Vagina (tissue), 2 donors: ENCODE results near the gene RHCG.

Experiments used
- CTCF ChIP-seq, 3 experiments: fragments of 450-650 bp in 2 of 3; fragments of 200-600 bp in 1 of 3; sonication (generic) in 1 of 3; IDR thresholded peaks; one replicate each; pipeline ENCODE4 v1.5.1; 2017 to 2019; ENCODE audit warnings: antibody characterized with exemption in 3 of 3, mild to moderate bottlenecking in 2 of 3, moderate library complexity in 2 of 3
- POLR2A ChIP-seq, 2 donors: fragments of 450-650 bp; IDR thresholded peaks; one replicate each; pipeline ENCODE4 v1.6.1; 2017; ENCODE audit warnings: antibody characterized with exemption in 2 of 2, mild to moderate bottlenecking in 2 of 2, moderate library complexity in 2 of 2

GRCh38 chr15:89521605-89522004 lies 25.2 kb upstream of the RHCG start:
- TF ChIP-seq CTCF (IDR thresholded peaks at IDR 0.05) (no peak), POLR2A (IDR thresholded peaks at IDR 0.05) (no peak)
